GM13977 (cell line): Measurements from ENCODE around the gene TRPM4.

Experiments
- DNase-seq: peaks from one replicate; pipeline ENCODE4 v3.0.0; 2012; ENCODE audit warnings: low spot score
- CTCF ChIP-seq: IDR thresholded peaks from 2 replicates; pipeline ENCODE4 v1.5.1; 2012; ENCODE audit warnings: mild to moderate bottlenecking, control low read depth; ENCODE audit not compliant: insufficient read depth; ENCODE audit errors: extremely low read depth, missing control alignments
- in situ Hi-C: fragments of 300-500 bp; cut with MboI; formaldehyde crosslinking; loops from one replicate; pipeline ENCODE4 v1.12.0; 2022; ENCODE audit warnings: low sequenced_read_pairs, low pct_unique_long_range_greater_than_20kb, mixed read lengths, inconsistent platforms; ENCODE audit not compliant: unreplicated experiment

The TRPM4 gene

GRCh38 chr19:49190781-49191180 lies 33.2 kb downstream of the TRPM4 start:
- in situ Hi-C loops, result no loop called here
- DNase-seq, result no peak
- no peak for TF ChIP-seq CTCF

- DNase-seq, result no peak
- in situ Hi-C loops, result no loop called here
- TF ChIP-seq CTCF, result no peak
These were observed 36.3 kb downstream of the TRPM4 start for GRCh38 chr19:49193822-49194394.

GRCh38 chr19:49194408-49194807 lies 36.8 kb downstream of the TRPM4 start:
- no peak for DNase-seq
- no peak for TF ChIP-seq CTCF
- in situ Hi-C loops, result no loop called here

- in situ Hi-C loops, result no loop called here
- DNase-seq, result no peak
- no peak for TF ChIP-seq CTCF
These were observed 39.1 kb downstream of the TRPM4 start for GRCh38 chr19:49196527-49197240.

- in situ Hi-C loops, result no loop called here
- no peak for TF ChIP-seq CTCF
- DNase-seq, result no peak
These were observed 42.8 kb downstream of the TRPM4 start for GRCh38 chr19:49200238-49200862.

- TF ChIP-seq CTCF, result no peak
- in situ Hi-C loops, result no loop called here
- no peak for DNase-seq
These were observed 43.5 kb downstream of the TRPM4 start for GRCh38 chr19:49201042-49201441.
